SJCRH30 (cell line): Measurements from ENCODE around the gene NEUROD6. TPM values are rescaled to one million over a fixed set of nuclear protein-coding genes. Genes with fewer than 3 reads are reported as not detected.

Source experiments
- DNase-seq, 2 experiments: peaks; one replicate each; pipeline ENCODE4 v3.0.0-alpha.2; 2015 to 2020
- H3K27ac ChIP-seq: fragments of 250-450 bp; sonication (Bioruptor Pico); 2 replicates; pipeline ENCODE4 v1.5.1; 2020; ENCODE audit warnings: mild to moderate bottlenecking, moderate library complexity
- H3K27me3 ChIP-seq: fragments of 250-450 bp; sonication (Bioruptor Pico); 2 replicates; pipeline ENCODE4 v1.5.1; 2020; ENCODE audit warnings: mild to moderate bottlenecking, moderate library complexity
- H3K36me3 ChIP-seq: fragments of 250-450 bp; sonication (Bioruptor Pico); 2 replicates; pipeline ENCODE4 v1.5.1; 2020; ENCODE audit warnings: mild to moderate bottlenecking, moderate library complexity
- H3K4me1 ChIP-seq: fragments of 250-450 bp; sonication (Bioruptor Pico); 2 replicates; pipeline ENCODE4 v1.5.1; 2020; ENCODE audit warnings: mild to moderate bottlenecking, moderate library complexity
- H3K4me3 ChIP-seq: fragments of 250-450 bp; sonication (Bioruptor Pico); 2 replicates; pipeline ENCODE4 v1.5.1; 2020; ENCODE audit warnings: mild to moderate bottlenecking, moderate library complexity
- H3K9me3 ChIP-seq: fragments of 250-450 bp; sonication (Bioruptor Pico); replicated peaks from 2 replicates; pipeline ENCODE4 v1.5.1; 2020; ENCODE audit warnings: mild to moderate bottlenecking, moderate library complexity
- total RNA-seq: library from RNA; depleted of rRNA; stranded (reverse); fragments of >200 nt; shearing (Covaris generic); gene quantifications from 2 replicates; pipeline ENCODE4 v1.2.3, GENCODE V29; 2014; rRNA removed

NEUROD6 gene
- total RNA-seq, 1 experiment from 2014 or later, result not detected

- no peaks in the 10 kb centered on the region for H3K9me3 ChIP-seq
- H3K27ac ChIP-seq, result no peak overlapping the region
- no peaks in the 10 kb centered on the region for H3K36me3 ChIP-seq
- H3K4me3 ChIP-seq, result no peak overlapping the region
- peaks cover 8% of the 10 kb centered on the region for H3K27me3 ChIP-seq
- no peak for DNase-seq
- H3K4me1 ChIP-seq, result no peaks in the 10 kb centered on the region
These were observed 25.7 kb downstream of the NEUROD6 start for GRCh38 chr7:31314781-31315180.

- no peak for DNase-seq
- Histone ChIP-seq H3K36me3 (no peaks in the 10 kb centered on the region), H3K27ac (no peak overlapping the region), H3K9me3 (no peaks in the 10 kb centered on the region), H3K4me1 (no peaks in the 10 kb centered on the region), H3K4me3 (no peak overlapping the region), H3K27me3 (peaks cover 9% of the 10 kb centered on the region)
These were observed 27.6 kb downstream of the NEUROD6 start for GRCh38 chr7:31312889-31313288.

- H3K9me3 ChIP-seq, result no peaks in the 10 kb centered on the region
- H3K27me3 ChIP-seq, result peaks cover 9% of the 10 kb centered on the region
- no peak overlapping the region for H3K27ac ChIP-seq
- H3K4me1 ChIP-seq, result no peaks in the 10 kb centered on the region
- DNase-seq, result no peak
- no peaks in the 10 kb centered on the region for H3K36me3 ChIP-seq
- H3K4me3 ChIP-seq, result no peak overlapping the region
These were observed 29.0 kb downstream of the NEUROD6 start for GRCh38 chr7:31311552-31311951.

DNA sequence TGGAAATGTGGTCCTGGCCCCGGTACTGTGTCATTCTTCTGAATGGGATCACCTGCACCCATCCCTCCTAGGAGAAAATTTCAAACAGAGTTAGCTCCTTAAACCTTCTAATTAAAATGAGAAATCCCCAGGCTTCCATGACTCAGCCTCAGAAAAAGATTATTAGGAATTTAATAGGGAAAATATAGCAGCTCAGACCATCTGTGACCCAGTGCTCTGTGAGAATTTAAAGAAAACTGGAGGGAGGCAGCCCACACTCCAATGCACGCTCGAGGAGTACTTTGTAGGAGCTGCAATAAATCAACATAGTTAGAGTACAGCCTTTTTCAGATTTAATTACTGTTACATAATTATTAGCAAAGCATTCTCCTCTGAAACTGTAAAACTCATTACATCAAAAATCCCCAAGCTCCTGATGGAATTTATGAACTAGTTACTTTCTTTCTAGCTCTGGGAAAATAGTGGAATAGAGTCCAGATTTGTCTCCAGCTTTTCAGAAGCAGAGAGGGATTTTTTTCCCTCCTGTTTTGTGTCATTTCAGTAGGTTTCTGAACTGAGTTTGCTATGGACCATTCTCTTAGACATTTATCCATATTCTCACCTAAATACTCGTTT, 30.1 kb downstream of the NEUROD6 start:
- DNase-seq, result no peak
- Histone ChIP-seq H3K4me3 (no peak overlapping the region), H3K9me3 (no peaks in the 10 kb centered on the region), H3K36me3 (no peaks in the 10 kb centered on the region), H3K27me3 (peaks cover 9% of the 10 kb centered on the region), H3K4me1 (no peaks in the 10 kb centered on the region), H3K27ac (no peak overlapping the region)

DNA sequence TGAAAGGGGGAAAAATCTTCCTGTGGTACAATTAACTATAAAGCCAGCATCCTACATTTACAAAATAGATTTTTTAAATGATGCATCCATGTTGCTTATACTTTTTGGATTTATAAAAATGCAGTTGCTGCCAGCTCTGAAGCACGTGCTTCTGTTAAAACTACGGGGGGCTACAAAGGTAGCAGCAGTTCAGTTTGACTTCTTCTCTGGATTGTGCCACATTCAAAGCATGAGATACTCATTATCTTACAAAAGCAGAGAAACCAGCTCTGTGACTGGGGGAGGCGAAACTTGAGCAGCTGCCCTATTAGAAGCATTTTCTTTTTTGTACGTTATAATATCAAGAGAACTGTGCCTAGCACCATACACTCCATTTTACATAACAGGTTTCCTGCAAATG, 31.1 kb downstream of the NEUROD6 start:
- H3K4me1 ChIP-seq, result no peaks in the 10 kb centered on the region
- H3K27me3 ChIP-seq, result peaks cover 9% of the 10 kb centered on the region
- no peaks in the 10 kb centered on the region for H3K9me3 ChIP-seq
- H3K27ac ChIP-seq, result no peak overlapping the region
- no peaks in the 10 kb centered on the region for H3K36me3 ChIP-seq
- DNase-seq, result no peak
- H3K4me3 ChIP-seq, result no peak overlapping the region

- DNase-seq, result no peak
- Histone ChIP-seq H3K36me3 (no peaks in the 10 kb centered on the region), H3K27ac (no peak overlapping the region), H3K9me3 (no peaks in the 10 kb centered on the region), H3K27me3 (peaks cover 11% of the 10 kb centered on the region), H3K4me1 (no peaks in the 10 kb centered on the region), H3K4me3 (no peak overlapping the region)
These were observed 31.9 kb downstream of the NEUROD6 start for GRCh38 chr7:31308652-31309051.

GRCh38 chr7:31307972-31308371, 32.6 kb downstream of the NEUROD6 start:
- no peak for DNase-seq
- Histone ChIP-seq H3K9me3 (no peaks in the 10 kb centered on the region), H3K27me3 (peaks cover 10% of the 10 kb centered on the region), H3K4me3 (no peak overlapping the region), H3K4me1 (no peaks in the 10 kb centered on the region), H3K36me3 (no peaks in the 10 kb centered on the region), H3K27ac (no peak overlapping the region)

DNA sequence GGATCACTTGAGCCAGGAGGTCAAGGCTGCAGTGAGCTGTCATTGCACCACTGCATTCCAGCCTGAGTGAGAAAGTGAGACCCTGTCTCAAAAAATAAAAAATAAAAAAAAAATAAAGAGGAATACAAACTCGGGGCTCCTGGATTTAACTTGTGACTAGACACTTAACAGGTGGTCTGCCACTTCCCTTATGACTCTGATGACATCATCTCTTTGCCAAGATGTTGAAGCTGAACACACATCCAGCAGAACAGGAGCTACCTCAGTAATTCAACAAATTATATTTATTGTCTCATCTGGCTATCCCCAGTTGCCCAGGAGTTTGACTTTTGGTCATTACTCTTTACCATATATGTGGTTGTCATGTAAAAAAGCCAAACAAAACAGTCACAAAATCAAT, 35.3 kb downstream of the NEUROD6 start:
- H3K27me3 ChIP-seq, result peaks cover 8% of the 10 kb centered on the region
- no peak overlapping the region for H3K4me3 ChIP-seq
- H3K36me3 ChIP-seq, result no peaks in the 10 kb centered on the region
- no peaks in the 10 kb centered on the region for H3K4me1 ChIP-seq
- no peak overlapping the region for H3K27ac ChIP-seq
- no peaks in the 10 kb centered on the region for H3K9me3 ChIP-seq
- no peak for DNase-seq

DNA sequence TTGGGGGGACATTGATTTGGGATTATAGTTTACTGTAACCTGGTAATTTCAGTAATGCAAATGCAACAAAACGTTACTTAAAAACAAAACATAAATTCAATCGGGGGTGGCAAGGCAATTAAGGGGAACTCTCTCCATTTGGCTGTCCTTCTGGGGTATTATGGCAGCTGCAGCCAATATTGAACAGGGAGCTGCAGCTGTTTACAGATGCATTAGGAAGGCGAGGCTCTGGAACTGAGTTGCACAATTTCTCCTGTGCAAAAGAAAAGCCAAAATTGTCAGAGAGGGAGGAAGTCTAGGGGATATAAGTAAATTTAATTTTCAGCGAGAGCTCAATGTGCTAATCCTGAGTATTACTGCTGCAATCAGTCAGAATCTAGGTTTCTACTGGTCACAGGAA, 36.1 kb downstream of the NEUROD6 start:
- no peaks in the 10 kb centered on the region for H3K9me3 ChIP-seq
- H3K27ac ChIP-seq, result no peak overlapping the region
- H3K4me1 ChIP-seq, result no peaks in the 10 kb centered on the region
- DNase-seq, result no peak
- peaks cover 3% of the 10 kb centered on the region for H3K27me3 ChIP-seq
- no peak overlapping the region for H3K4me3 ChIP-seq
- H3K36me3 ChIP-seq, result no peaks in the 10 kb centered on the region

GRCh38 chr7:31302356-31302755, 38.2 kb downstream of the NEUROD6 start:
- H3K27ac ChIP-seq, result no peak overlapping the region
- no peak overlapping the region for H3K4me3 ChIP-seq
- H3K36me3 ChIP-seq, result no peaks in the 10 kb centered on the region

GRCh38 chr7:31299336-31299735, 41.2 kb downstream of the NEUROD6 start:
- H3K9me3 ChIP-seq, result no peaks in the 10 kb centered on the region
- H3K27me3 ChIP-seq, result peaks cover 11% of the 10 kb centered on the region
- H3K4me3 ChIP-seq, result no peak overlapping the region
- no peak for DNase-seq
- no peaks in the 10 kb centered on the region for H3K4me1 ChIP-seq
- H3K27ac ChIP-seq, result no peak overlapping the region
- H3K36me3 ChIP-seq, result no peaks in the 10 kb centered on the region

More at GRCh38 chr7:31302356-31302755, 38.2 kb downstream of the NEUROD6 start:
- peaks cover 10% of the 10 kb centered on the region; the same call in 1 of the 2 replicates for H3K27me3 ChIP-seq
- no peaks in the 10 kb centered on the region for H3K4me1 ChIP-seq
- DNase-seq, result no peak
- no peaks in the 10 kb centered on the region for H3K9me3 ChIP-seq

DNA sequence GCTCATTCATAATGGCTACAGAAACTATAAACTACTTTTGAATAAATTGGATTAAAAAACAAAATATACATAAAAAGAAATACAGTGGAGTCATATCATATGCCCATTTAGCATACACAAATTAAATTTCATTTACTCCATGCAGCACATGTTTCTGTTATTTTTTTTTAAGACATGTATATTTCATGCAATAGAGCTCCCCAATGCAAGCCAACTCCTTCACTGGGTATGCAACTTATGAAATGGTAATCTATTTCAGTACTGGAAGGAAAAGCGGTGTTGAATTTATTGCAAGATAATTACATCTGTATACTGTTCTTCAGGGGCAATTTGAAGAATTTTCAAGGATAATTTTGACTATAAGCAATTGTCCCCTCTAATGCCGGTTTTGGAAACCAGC, 49.9 kb downstream of the NEUROD6 start:
- H3K27ac ChIP-seq, result no peak overlapping the region
- no peak for DNase-seq
- no peaks in the 10 kb centered on the region for H3K36me3 ChIP-seq
- H3K9me3 ChIP-seq, result no peaks in the 10 kb centered on the region
- no peaks in the 10 kb centered on the region for H3K4me1 ChIP-seq
- peaks cover 10% of the 10 kb centered on the region for H3K27me3 ChIP-seq
- H3K4me3 ChIP-seq, result no peak overlapping the region

Other genes with a start within 250 kb of the NEUROD6 start
- not detected in 2 replicates for gene ITPRID1, start 173.4 kb upstream of the NEUROD6 start, total RNA-seq